Karpas-422 (cell line): ENCODE measurements around the gene ISCA2. TPM values are rescaled to one million over a fixed set of nuclear protein-coding genes. Genes with fewer than 3 reads are reported as not detected.

Source experiments
- DNase-seq: peaks from one replicate; pipeline ENCODE4 v3.0.0-alpha.2; 2015
- H2AFZ ChIP-seq: fragments of 200-600 bp; sonication (generic); 2 replicates; pipeline ENCODE4 v1.6.1; 2014; ENCODE audit warnings: antibody characterized with exemption, low read length, mixed read lengths
- H3K27ac ChIP-seq: fragments of 200-600 bp; sonication (generic); 2 replicates; pipeline ENCODE4 v1.5.1; 2014; ENCODE audit warnings: mild to moderate bottlenecking, low read length, moderate library complexity
- H3K27me3 ChIP-seq: fragments of 200-600 bp; sonication (generic); 2 replicates; pipeline ENCODE4 v1.6.1; 2014; ENCODE audit warnings: low read length, mixed read lengths
- H3K36me3 ChIP-seq: fragments of 200-600 bp; sonication (generic); 2 replicates; pipeline ENCODE4 v1.6.1; 2014; ENCODE audit warnings: low read length, mixed read lengths; ENCODE audit not compliant: insufficient read depth
- H3K4me1 ChIP-seq: fragments of 200-600 bp; sonication (generic); 2 replicates; pipeline ENCODE4 v1.6.1; 2014; ENCODE audit warnings: mild to moderate bottlenecking, low read length, mixed read lengths
- H3K4me2 ChIP-seq: fragments of 200-600 bp; sonication (generic); 2 replicates; pipeline ENCODE4 v1.6.1; 2014; ENCODE audit warnings: low read length, low read depth, mild to moderate bottlenecking; ENCODE audit not compliant: poor library complexity, severe bottlenecking
- H3K4me3 ChIP-seq: fragments of 200-600 bp; sonication (generic); 2 replicates; pipeline ENCODE4 v1.5.1; 2014; ENCODE audit warnings: mild to moderate bottlenecking, antibody characterized with exemption, low read length, mixed read lengths
- H3K79me2 ChIP-seq: fragments of 200-600 bp; sonication (generic); 2 replicates; pipeline ENCODE4 v1.6.1; 2014; ENCODE audit warnings: mild to moderate bottlenecking, low read length, mixed read lengths
- H3K9ac ChIP-seq: fragments of 200-600 bp; sonication (generic); 2 replicates; pipeline ENCODE4 v1.6.0; 2014; ENCODE audit warnings: low read length
- H3K9me2 ChIP-seq: fragments of 200-600 bp; sonication (generic), shearing (Covaris generic); replicated peaks from 2 replicates; pipeline ENCODE4 v1.6.0; 2014; ENCODE audit warnings: mild to moderate bottlenecking, low read length, moderate library complexity; ENCODE audit not compliant: insufficient read depth
- H3K9me3 ChIP-seq: fragments of 300-700, 200-600 bp; sonication (generic); 2 replicates; pipeline ENCODE4 v1.6.1; 2014; ENCODE audit warnings: low read length, mixed read lengths
- H4K20me1 ChIP-seq: fragments of 200-600 bp; sonication (generic); 2 replicates; pipeline ENCODE4 v1.6.1; 2014; ENCODE audit warnings: mild to moderate bottlenecking, antibody characterized with exemption, low read length, low read depth; ENCODE audit not compliant: insufficient read depth
- total RNA-seq: library from RNA; depleted of rRNA; stranded (reverse); fragments of >200 nt; shearing (Covaris generic); gene quantifications from 2 replicates; pipeline ENCODE4 v1.2.3, GENCODE V29; 2014; ENCODE audit warnings: low replicate concordance; rRNA removed

The ISCA2 gene
- total RNA-seq, 1 experiment from 2014 or later = 40.0 TPM

- H2AFZ ChIP-seq = no peak overlapping the region
- H3K36me3 ChIP-seq = no peaks in the 10 kb centered on the region
These were observed 47.7 kb downstream of the ISCA2 start for GRCh38 chr14:74541225-74541624.

GRCh38 chr14:74542056-74542685 is 48.6 kb downstream of the ISCA2 start:
- Histone ChIP-seq H3K27ac (no peak overlapping the region), H3K27me3 (no peaks in the 10 kb centered on the region), H3K36me3 (no peaks in the 10 kb centered on the region), H3K4me3 (no peak overlapping the region), H3K9me2 (no peaks in the 10 kb centered on the region), H3K79me2 (no peaks in the 10 kb centered on the region), H3K4me1 (no peaks in the 10 kb centered on the region), H3K9ac (no peak overlapping the region), H3K9me3 (no peaks in the 10 kb centered on the region), H2AFZ (no peak overlapping the region), H4K20me1 (no peaks in the 10 kb centered on the region), H3K4me2 (no peak overlapping the region)
- DNase-seq = no peak

More at GRCh38 chr14:74541225-74541624, 47.7 kb downstream of the ISCA2 start:
- H3K79me2 ChIP-seq = no peaks in the 10 kb centered on the region
- H3K4me3 ChIP-seq = no peak overlapping the region
- no peak overlapping the region for H3K9ac ChIP-seq
- no peaks in the 10 kb centered on the region for H3K27me3 ChIP-seq
- H3K4me2 ChIP-seq = no peak overlapping the region
- H3K27ac ChIP-seq = no peak overlapping the region
- DNase-seq = no peak
- no peaks in the 10 kb centered on the region for H3K4me1 ChIP-seq
- no peaks in the 10 kb centered on the region for H3K9me3 ChIP-seq
- H4K20me1 ChIP-seq = no peaks in the 10 kb centered on the region
- no peaks in the 10 kb centered on the region for H3K9me2 ChIP-seq

- H3K9me3 ChIP-seq = no peaks in the 10 kb centered on the region
- H3K36me3 ChIP-seq = no peaks in the 10 kb centered on the region
- H4K20me1 ChIP-seq = no peaks in the 10 kb centered on the region
- no peaks in the 10 kb centered on the region for H3K27me3 ChIP-seq
- H3K79me2 ChIP-seq = no peaks in the 10 kb centered on the region
- no peak overlapping the region for H2AFZ ChIP-seq
- no peaks in the 10 kb centered on the region for H3K4me1 ChIP-seq
- H3K4me2 ChIP-seq = no peak overlapping the region
- no peak overlapping the region for H3K4me3 ChIP-seq
- no peak overlapping the region for H3K9ac ChIP-seq
- no peak overlapping the region for H3K27ac ChIP-seq
- no peak for DNase-seq
- H3K9me2 ChIP-seq = no peaks in the 10 kb centered on the region
These were observed 50.3 kb downstream of the ISCA2 start for GRCh38 chr14:74543771-74544438.

GRCh38 chr14:74545386-74545785 is 51.8 kb downstream of the ISCA2 start:
- H3K9me2 ChIP-seq = no peaks in the 10 kb centered on the region
- no peaks in the 10 kb centered on the region for H3K4me1 ChIP-seq
- H2AFZ ChIP-seq = no peak overlapping the region
- H3K9ac ChIP-seq = no peak overlapping the region
- H4K20me1 ChIP-seq = no peaks in the 10 kb centered on the region
- H3K4me2 ChIP-seq = no peak overlapping the region
- no peaks in the 10 kb centered on the region for H3K79me2 ChIP-seq
- H3K27ac ChIP-seq = no peak overlapping the region
- H3K9me3 ChIP-seq = no peaks in the 10 kb centered on the region
- no peak overlapping the region for H3K4me3 ChIP-seq
- H3K36me3 ChIP-seq = no peaks in the 10 kb centered on the region
- no peak for DNase-seq
- H3K27me3 ChIP-seq = no peaks in the 10 kb centered on the region

GRCh38 chr14:74546416-74546815 is 52.9 kb downstream of the ISCA2 start:
- H2AFZ ChIP-seq = no peak overlapping the region
- no peak overlapping the region for H3K27ac ChIP-seq
- H3K36me3 ChIP-seq = no peaks in the 10 kb centered on the region
- DNase-seq = no peak
- no peak overlapping the region for H3K4me3 ChIP-seq
- no peaks in the 10 kb centered on the region for H3K9me3 ChIP-seq
- H3K79me2 ChIP-seq = no peaks in the 10 kb centered on the region
- H4K20me1 ChIP-seq = no peaks in the 10 kb centered on the region
- H3K27me3 ChIP-seq = no peaks in the 10 kb centered on the region
- no peak overlapping the region for H3K4me2 ChIP-seq
- no peaks in the 10 kb centered on the region for H3K9me2 ChIP-seq
- no peaks in the 10 kb centered on the region for H3K4me1 ChIP-seq
- H3K9ac ChIP-seq = no peak overlapping the region

Other genes starting within 250 kb of the ISCA2 start
- 49.2 and 64.1 TPM in 2 replicates for gene ABCD4, start 190.8 kb upstream of the ISCA2 start, total RNA-seq
- gene VRTN, start 145.3 kb upstream of the ISCA2 start, total RNA-seq = not detected in 2 replicates
- not detected in 2 replicates for gene SYNDIG1L, start 67.6 kb upstream of the ISCA2 start, total RNA-seq
- gene NPC2, start 460 bp upstream of the ISCA2 start, total RNA-seq = 113 and 120 TPM in 2 replicates
- gene LTBP2, start 118.5 kb downstream of the ISCA2 start, total RNA-seq = 0.04 TPM in 1 of 2 replicates, not detected in the other
- gene AREL1, start 219.3 kb downstream of the ISCA2 start, total RNA-seq = 34.8 and 70.9 TPM in 2 replicates
- gene FCF1, start 219.4 kb downstream of the ISCA2 start, total RNA-seq = 46.6 and 51.6 TPM in 2 replicates